IPS-15b (cell line): ENCODE measurements around the gene AGO3.

Source experiments
- H3K27me3 ChIP-seq: one replicate; pipeline ENCODE4 v1.6.1; 2013; ENCODE audit warnings: low read length; ENCODE audit not compliant: control insufficient read depth, insufficient read depth
- H3K36me3 ChIP-seq: one replicate; pipeline ENCODE4 v1.6.1; 2013; ENCODE audit warnings: low read length; ENCODE audit not compliant: control insufficient read depth, insufficient read depth
- H3K4me1 ChIP-seq: one replicate; pipeline ENCODE4 v1.6.1; 2013; ENCODE audit warnings: mild to moderate bottlenecking, low read length; ENCODE audit not compliant: control insufficient read depth, insufficient read depth
- H3K4me3 ChIP-seq: one replicate; pipeline ENCODE4 v1.5.1; 2013; ENCODE audit warnings: low read depth, low read length
- H3K9ac ChIP-seq: one replicate; pipeline ENCODE4 v1.6.1; 2013; ENCODE audit warnings: low read depth, mild to moderate bottlenecking, low read length
- H3K9me3 ChIP-seq: one replicate; pipeline ENCODE4 v1.6.1; 2013; ENCODE audit warnings: mild to moderate bottlenecking, low read length; ENCODE audit not compliant: control insufficient read depth, insufficient read depth

Gene AGO3

DNA sequence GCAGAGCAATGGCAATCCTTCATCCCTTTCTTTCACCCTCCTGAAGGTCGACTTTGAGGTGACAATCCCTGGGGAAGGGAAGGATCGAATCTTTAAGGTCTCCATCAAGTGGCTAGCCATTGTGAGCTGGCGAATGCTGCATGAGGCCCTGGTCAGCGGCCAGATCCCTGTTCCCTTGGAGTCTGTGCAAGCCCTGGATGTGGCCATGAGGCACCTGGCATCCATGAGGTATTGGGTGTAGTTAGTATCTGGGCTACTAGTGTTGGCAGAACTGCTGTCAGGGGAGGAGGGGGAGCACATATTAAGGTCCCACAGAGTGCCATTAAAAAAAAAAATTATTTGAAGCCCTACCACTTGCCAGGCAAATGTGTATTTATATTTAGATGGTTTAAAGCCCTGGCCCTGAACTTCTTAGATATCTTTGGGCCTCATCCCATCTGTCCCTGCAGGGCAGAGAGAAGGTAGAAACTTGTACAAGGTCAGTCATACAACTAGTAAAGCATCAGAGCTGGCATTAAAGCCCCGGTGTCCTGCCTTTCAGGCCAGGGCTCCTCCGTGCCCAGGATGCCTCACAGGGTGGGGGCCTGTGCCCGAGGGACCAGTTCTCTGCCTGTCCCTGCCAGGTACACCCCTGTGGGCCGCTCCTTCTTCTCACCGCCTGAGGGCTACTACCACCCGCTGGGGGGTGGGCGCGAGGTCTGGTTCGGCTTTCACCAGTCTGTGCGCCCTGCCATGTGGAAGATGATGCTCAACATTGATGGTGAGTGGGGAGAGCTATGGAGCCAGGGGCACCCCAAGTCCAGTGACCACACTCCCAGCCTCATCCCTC, 37.6 kb upstream of the AGO3 start:
- Histone ChIP-seq H3K4me1 (no peaks in the 10 kb centered on the region), H3K27me3 (no peaks in the 10 kb centered on the region), H3K9ac (no peak overlapping the region), H3K36me3 (peaks cover 21% of the 10 kb centered on the region), H3K9me3 (no peaks in the 10 kb centered on the region), H3K4me3 (no peak overlapping the region)

DNA sequence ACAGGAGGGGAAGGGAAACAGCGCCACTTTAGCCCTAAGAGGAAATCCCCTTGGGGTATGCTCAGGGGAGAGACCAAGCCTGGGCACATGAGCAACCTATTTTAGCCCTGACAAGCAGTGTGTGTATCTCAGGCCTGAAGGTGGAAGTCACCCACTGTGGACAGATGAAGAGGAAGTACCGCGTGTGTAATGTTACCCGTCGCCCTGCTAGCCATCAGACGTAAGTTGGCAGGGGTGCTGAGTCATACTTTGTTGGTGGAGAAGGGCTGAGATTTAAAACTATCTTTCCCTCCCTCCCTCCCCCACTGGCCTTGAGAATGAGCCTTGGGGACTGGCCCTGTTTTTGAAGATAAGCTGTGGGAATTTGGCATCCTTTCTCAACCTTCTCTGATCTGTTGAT, 36.7 kb upstream of the AGO3 start:
- H3K27me3 ChIP-seq = no peaks in the 10 kb centered on the region
- H3K4me3 ChIP-seq = no peak overlapping the region
- peaks cover 17% of the 10 kb centered on the region for H3K36me3 ChIP-seq
- no peaks in the 10 kb centered on the region for H3K9me3 ChIP-seq
- H3K4me1 ChIP-seq = no peaks in the 10 kb centered on the region
- no peak overlapping the region for H3K9ac ChIP-seq

DNA sequence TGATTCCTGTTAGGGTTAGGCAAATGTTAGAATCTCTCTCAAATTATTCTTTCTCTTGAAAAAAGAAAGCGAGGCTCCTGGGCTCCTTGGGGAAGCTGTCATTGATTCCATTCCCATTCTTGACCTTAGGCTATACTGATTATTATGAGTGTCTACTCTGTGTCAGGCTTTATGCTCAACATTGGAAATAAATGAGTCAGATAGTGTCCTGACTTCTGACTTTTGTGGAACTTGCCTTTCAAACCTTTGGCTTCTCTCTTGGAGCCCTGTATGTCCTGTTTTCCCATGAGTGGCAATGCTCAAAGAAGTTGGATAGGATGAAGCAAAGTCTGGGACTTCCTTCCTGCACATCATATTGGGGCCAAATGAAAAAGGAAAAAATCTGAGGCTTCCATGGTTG, 36.2 kb upstream of the AGO3 start:
- H3K27me3 ChIP-seq = no peaks in the 10 kb centered on the region
- no peak overlapping the region for H3K9ac ChIP-seq
- peaks cover 17% of the 10 kb centered on the region for H3K36me3 ChIP-seq
- no peak overlapping the region for H3K4me3 ChIP-seq
- no peaks in the 10 kb centered on the region for H3K4me1 ChIP-seq
- no peaks in the 10 kb centered on the region for H3K9me3 ChIP-seq

DNA sequence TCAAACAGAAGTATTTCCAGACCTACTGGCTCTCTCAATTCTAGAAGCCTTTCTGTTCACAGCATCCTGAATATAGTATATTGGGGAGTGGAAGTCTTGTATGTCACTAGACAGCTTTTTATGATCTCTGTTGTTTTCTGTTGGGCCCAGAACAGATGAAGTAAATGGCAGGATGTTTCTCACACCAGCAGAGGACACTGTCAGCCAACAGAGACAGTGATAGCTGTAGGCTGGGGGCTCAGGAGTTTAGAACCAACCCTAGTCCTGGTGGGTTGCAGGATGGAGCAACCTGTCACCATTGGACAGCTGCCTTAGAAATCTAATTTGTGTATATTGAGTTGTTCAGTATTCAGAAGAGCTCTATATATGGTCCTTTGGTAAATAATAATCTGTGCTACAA, 31.0 kb upstream of the AGO3 start:
- H3K4me3 ChIP-seq = no peak overlapping the region
- H3K4me1 ChIP-seq = no peaks in the 10 kb centered on the region
- no peak overlapping the region for H3K9ac ChIP-seq
- H3K9me3 ChIP-seq = no peaks in the 10 kb centered on the region
- peaks cover 18% of the 10 kb centered on the region for H3K36me3 ChIP-seq
- H3K27me3 ChIP-seq = no peaks in the 10 kb centered on the region

- H3K36me3 ChIP-seq = peaks cover 18% of the 10 kb centered on the region
- no peaks in the 10 kb centered on the region for H3K9me3 ChIP-seq
- H3K9ac ChIP-seq = no peak overlapping the region
- no peaks in the 10 kb centered on the region for H3K27me3 ChIP-seq
- no peaks in the 10 kb centered on the region for H3K4me1 ChIP-seq
- no peak overlapping the region for H3K4me3 ChIP-seq
Observed at GRCh38 chr1:35901235-35901634, 29.7 kb upstream of the AGO3 start.

GRCh38 chr1:35902671-35903070, 28.2 kb upstream of the AGO3 start:
- H3K4me3 ChIP-seq = no peak overlapping the region
- H3K9me3 ChIP-seq = no peaks in the 10 kb centered on the region
- H3K27me3 ChIP-seq = no peaks in the 10 kb centered on the region
- peaks cover 30% of the 10 kb centered on the region for H3K36me3 ChIP-seq
- no peaks in the 10 kb centered on the region for H3K4me1 ChIP-seq
- H3K9ac ChIP-seq = no peak overlapping the region

GRCh38 chr1:35914717-35915116, 16.2 kb upstream of the AGO3 start:
- peaks cover 41% of the 10 kb centered on the region for H3K36me3 ChIP-seq

GRCh38 chr1:35915693-35916092, 15.2 kb upstream of the AGO3 start:
- H3K4me3 ChIP-seq = no peak overlapping the region
- no peak overlapping the region for H3K9ac ChIP-seq
- no peaks in the 10 kb centered on the region for H3K9me3 ChIP-seq
- peaks cover 42% of the 10 kb centered on the region for H3K36me3 ChIP-seq
- H3K4me1 ChIP-seq = no peaks in the 10 kb centered on the region
- H3K27me3 ChIP-seq = no peaks in the 10 kb centered on the region

More at GRCh38 chr1:35914717-35915116, 16.2 kb upstream of the AGO3 start:
- no peaks in the 10 kb centered on the region for H3K4me1 ChIP-seq
- H3K9me3 ChIP-seq = no peaks in the 10 kb centered on the region
- no peaks in the 10 kb centered on the region for H3K27me3 ChIP-seq
- H3K9ac ChIP-seq = no peak overlapping the region
- H3K4me3 ChIP-seq = no peak overlapping the region

GRCh38 chr1:35923791-35924221, 7.1 kb upstream of the AGO3 start:
- peaks cover 18% of the 10 kb centered on the region for H3K36me3 ChIP-seq
- no peaks in the 10 kb centered on the region for H3K9me3 ChIP-seq
- no peak overlapping the region for H3K9ac ChIP-seq
- H3K27me3 ChIP-seq = no peaks in the 10 kb centered on the region
- no peaks in the 10 kb centered on the region for H3K4me1 ChIP-seq
- H3K4me3 ChIP-seq = no peak overlapping the region

DNA sequence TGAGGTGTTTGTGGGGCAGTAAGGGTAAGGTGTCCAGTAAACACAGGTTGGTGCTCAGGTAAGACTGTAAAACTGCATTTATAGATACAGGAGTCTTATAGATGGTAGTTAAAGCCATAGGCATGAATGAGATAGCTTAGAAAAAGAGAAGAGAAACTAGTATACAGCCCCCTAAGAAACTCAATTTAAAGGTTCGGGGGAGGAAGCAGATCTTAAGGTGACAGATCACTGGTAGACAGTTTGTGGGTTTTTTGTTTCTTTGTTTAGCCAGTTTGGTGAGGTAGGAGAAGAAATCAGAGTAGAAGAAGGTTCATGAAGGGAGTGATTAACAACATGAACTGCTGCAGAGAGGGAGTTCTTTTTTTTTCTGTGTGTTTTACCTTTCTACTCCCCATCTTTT, 6.1 kb upstream of the AGO3 start:
- Histone ChIP-seq H3K36me3 (peaks cover 7% of the 10 kb centered on the region), H3K4me1 (no peaks in the 10 kb centered on the region)

DNA sequence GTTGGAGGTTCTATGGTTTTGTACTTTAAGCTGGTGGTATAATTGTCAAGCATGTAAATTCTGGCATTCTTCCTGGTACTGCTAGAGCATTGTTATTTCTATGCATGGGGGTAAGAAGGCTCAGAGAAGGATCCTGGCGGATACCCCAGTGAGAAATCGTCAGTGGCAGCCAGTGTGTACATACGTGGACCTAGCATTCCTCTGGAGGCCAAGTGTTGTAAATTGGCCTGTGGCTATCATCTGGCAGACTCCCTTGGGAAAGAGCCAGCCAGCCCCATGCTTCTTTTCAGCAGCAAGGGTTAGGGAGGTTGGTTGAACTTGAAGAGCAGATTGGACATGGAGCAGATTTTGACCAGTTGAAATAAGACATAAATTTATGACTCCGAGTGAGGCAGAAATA, 5.2 kb upstream of the AGO3 start:
- peaks cover 7% of the 10 kb centered on the region for H3K36me3 ChIP-seq
- H3K4me1 ChIP-seq = no peaks in the 10 kb centered on the region
- H3K9ac ChIP-seq = no peak overlapping the region
- no peaks in the 10 kb centered on the region for H3K9me3 ChIP-seq
- no peak overlapping the region for H3K4me3 ChIP-seq
- no peaks in the 10 kb centered on the region for H3K27me3 ChIP-seq

More for the DNA sequence above, 6.1 kb upstream of the AGO3 start:
- H3K9ac ChIP-seq = no peak overlapping the region
- H3K27me3 ChIP-seq = no peaks in the 10 kb centered on the region
- H3K4me3 ChIP-seq = no peak overlapping the region
- H3K9me3 ChIP-seq = no peaks in the 10 kb centered on the region

- no peaks in the 10 kb centered on the region for H3K4me1 ChIP-seq
- no peak overlapping the region for H3K4me3 ChIP-seq
- H3K27me3 ChIP-seq = no peaks in the 10 kb centered on the region
- H3K9me3 ChIP-seq = no peaks in the 10 kb centered on the region
- H3K36me3 ChIP-seq = no peaks in the 10 kb centered on the region
- no peak overlapping the region for H3K9ac ChIP-seq
Observed at GRCh38 chr1:35927472-35927871, 3.4 kb upstream of the AGO3 start.
